AG04450 (cell line): ENCODE measurements around the gene ADAD2. TPM values are rescaled to one million over a fixed set of nuclear protein-coding genes. Genes with fewer than 3 reads are reported as not detected.

Experiments used
- CTCF ChIA-PET: fragments of 300-600, 350-600 bp; formaldehyde crosslinking; extraction: SDS; loops from one replicate; lab custom pipeline; 2022; ENCODE audit warnings: antibody characterized with exemption, inconsistent platforms; lab: Charles Lee
- POLR2A ChIA-PET: fragments of 350-600 bp; formaldehyde crosslinking; extraction: SDS; loops from one replicate; lab custom pipeline; 2021; ENCODE audit warnings: antibody characterized with exemption, inconsistent platforms; lab: Yijun Ruan, JAX
- DNase-seq: peaks from one replicate; pipeline ENCODE4 v3.0.0-alpha.2; 2011; ENCODE audit warnings: low read depth, low spot score
- H3K27ac ChIP-seq: one replicate; pipeline ENCODE4 v1.5.1; 2012; ENCODE audit warnings: low read depth, low read length, control low read depth
- H3K27me3 ChIP-seq: one replicate; pipeline ENCODE4 v1.6.0; 2012; ENCODE audit warnings: low read length; ENCODE audit not compliant: control insufficient read depth, insufficient read depth
- H3K4me3 ChIP-seq: 2 replicates; pipeline ENCODE4 v1.5.1; 2011; ENCODE audit warnings: mild to moderate bottlenecking, low read depth, low read length, control low read depth
- H3K9me3 ChIP-seq: 2 replicates; pipeline ENCODE4 v1.5.1; 2012; ENCODE audit warnings: low read length; ENCODE audit not compliant: control insufficient read depth, insufficient read depth
- CTCF ChIP-seq: IDR thresholded peaks from 2 replicates; pipeline ENCODE4 v1.5.1; 2011; ENCODE audit warnings: low read depth, low read length, control low read depth, inconsistent platforms
- polyA plus RNA-seq: library from polyadenylated mRNA; depleted of rRNA; stranded (reverse); fragments of >200 nt; gene quantifications from 2 replicates; pipeline ENCODE4 v1.2.3, GENCODE V29; 2011

Gene ADAD2
- polyA plus RNA-seq, 1 experiment: not detected

GRCh38 chr16:84181144-84181915 lies 9.6 kb upstream of the ADAD2 start:
- POLR2A ChIA-PET: no interaction called here

GRCh38 chr16:84182104-84182503 lies 8.9 kb upstream of the ADAD2 start:
- H3K9me3 ChIP-seq: no peaks in the 10 kb centered on the region; the same call in 1 of the 2 replicates
- H3K27ac ChIP-seq: no peak overlapping the region
- no peak overlapping the region for H3K4me3 ChIP-seq
- CTCF ChIA-PET: no interaction called here
- no peak for DNase-seq
- H3K27me3 ChIP-seq: no peaks in the 10 kb centered on the region
- POLR2A ChIA-PET: no interaction called here
- no peak for TF ChIP-seq CTCF

More at GRCh38 chr16:84181144-84181915, 9.6 kb upstream of the ADAD2 start:
- TF ChIP-seq CTCF: no peak
- Histone ChIP-seq H3K27me3 (no peaks in the 10 kb centered on the region), H3K4me3 (no peak overlapping the region), H3K9me3 (no peaks in the 10 kb centered on the region; the same call in 1 of the 2 replicates), H3K27ac (no peak overlapping the region)
- CTCF ChIA-PET: no interaction called here
- DNase-seq: no peak

GRCh38 chr16:84182680-84183571 lies 8.0 kb upstream of the ADAD2 start:
- DNase-seq: no peak
- H3K27me3 ChIP-seq: no peaks in the 10 kb centered on the region
- POLR2A ChIA-PET: no interaction called here
- no peak overlapping the region for H3K27ac ChIP-seq
- no peaks in the 10 kb centered on the region; the same call in 1 of the 2 replicates for H3K9me3 ChIP-seq
- CTCF ChIA-PET: interaction anchor here (1.2 to 6.3 kb wide), 3 partner anchors 7 to 301 kb away, joined by 4 to 100 read pairs (median 5); no protein-coding TSS in a partner anchor
- no peak for TF ChIP-seq CTCF
- H3K4me3 ChIP-seq: no peak overlapping the region

- POLR2A ChIA-PET: no interaction called here
- H3K27me3 ChIP-seq: no peaks in the 10 kb centered on the region
- no peak for TF ChIP-seq CTCF
- H3K4me3 ChIP-seq: no peak overlapping the region
- CTCF ChIA-PET: interaction anchor here (1.2 to 6.3 kb wide), 3 partner anchors 8 to 301 kb away, joined by 4 to 100 read pairs (median 5); no protein-coding TSS in a partner anchor
- no peak overlapping the region for H3K27ac ChIP-seq
- H3K9me3 ChIP-seq: no peaks in the 10 kb centered on the region; the same call in 1 of the 2 replicates
- no peak for DNase-seq
These were observed 7.4 kb upstream of the ADAD2 start for GRCh38 chr16:84183572-84183875.
